H1 (cell line): ENCODE results near the gene HOXB5. TPM values are rescaled to one million over a fixed set of nuclear protein-coding genes. Genes with fewer than 3 reads are reported as not detected.

ENCODE experiments used
- CTCF ChIA-PET: fragments of 300-600 bp; sonication (Branson Sonifier 250); formaldehyde crosslinking; loops from one replicate; lab custom pipeline; 2021; ENCODE audit not compliant: partially characterized antibody; lab: Charles Lee
- POLR2A ChIA-PET: fragments of 300-600 bp; sonication (Branson Sonifier 250); formaldehyde crosslinking; loops from one replicate; lab custom pipeline; 2021; ENCODE audit warnings: inconsistent platforms; ENCODE audit not compliant: partially characterized antibody; lab: Charles Lee
- DNase-seq, 2 experiments: peaks; one replicate each; pipeline versions ENCODE4 v3.0.0 to v3.0.0-alpha.2; 2010 to 2022; ENCODE audit warnings: low spot score in 2 of 2, low read depth in 1 of 2, mixed read lengths in 1 of 2
- FAIRE-seq: peaks from 2 replicates; lab custom pipeline; 2011; peaks lifted over from hg19 to GRCh38; lab: Jason Lieb, UNC
- H2AFZ ChIP-seq: 2 replicates; pipeline ENCODE4 v1.8.1; 2012; ENCODE audit warnings: low read length, inconsistent platforms
- H2AK5ac ChIP-seq: 2 replicates; pipeline ENCODE4 v1.6.1; 2013; ENCODE audit warnings: low read depth, low read length
- H2BK120ac ChIP-seq: replicated peaks from 2 replicates; pipeline ENCODE3; 2013; ENCODE audit warnings: low read depth, low read length, inconsistent platforms
- H2BK12ac ChIP-seq: 2 replicates; pipeline ENCODE4 v1.6.1; 2013; ENCODE audit warnings: low read depth, low read length
- H2BK15ac ChIP-seq: 2 replicates; pipeline ENCODE4 v1.6.1; 2013; ENCODE audit warnings: low read length
- H2BK20ac ChIP-seq: 2 replicates; pipeline ENCODE4 v1.6.1; 2013; ENCODE audit warnings: low read length
- H2BK5ac ChIP-seq: 2 replicates; pipeline ENCODE4 v1.6.1; 2013; ENCODE audit warnings: low read depth, low read length
- H3K14ac ChIP-seq: 2 replicates; pipeline ENCODE4 v1.6.1; 2013; ENCODE audit warnings: inconsistent platforms; ENCODE audit not compliant: insufficient read length
- H3K18ac ChIP-seq: 2 replicates; pipeline ENCODE4 v1.6.1; 2013; ENCODE audit warnings: low read length; ENCODE audit errors: extremely low read depth
- H3K23ac ChIP-seq: 2 replicates; pipeline ENCODE4 v1.6.1; 2013; ENCODE audit warnings: inconsistent platforms; ENCODE audit not compliant: insufficient read length
- H3K23me2 ChIP-seq: 2 replicates; pipeline ENCODE4 v1.6.1; 2013; ENCODE audit warnings: low read depth, low read length
- H3K27ac ChIP-seq: 2 replicates; pipeline ENCODE4 v1.6.1; 2011; ENCODE audit warnings: low read depth, low read length, inconsistent platforms
- H3K27me3 ChIP-seq, 4 experiments: replicated peaks in 1 of 4; 1 replicate in 1 of 4; 2 replicates in 3 of 4; pipeline versions ENCODE4 v1.6.1 to v1.8.1; 2011 to 2013; ENCODE audit warnings: low read length in 3 of 4, mild to moderate bottlenecking in 3 of 4, inconsistent platforms in 2 of 4, mixed read lengths in 2 of 4, moderate library complexity in 1 of 4; ENCODE audit not compliant: control insufficient read depth in 3 of 4, insufficient read depth in 3 of 4; ENCODE audit errors: extremely low read depth in 1 of 4
- H3K36me3 ChIP-seq, 4 experiments: 2 replicates each; pipeline versions ENCODE4 v1.6.1 to v1.8.1; 2011 to 2013; ENCODE audit warnings: mild to moderate bottlenecking in 4 of 4, low read length in 3 of 4, moderate library complexity in 2 of 4, control low read depth in 1 of 4, inconsistent platforms in 1 of 4; ENCODE audit not compliant: insufficient read depth in 4 of 4, control insufficient read depth in 2 of 4
- H3K4ac ChIP-seq: replicated peaks from 2 replicates; pipeline ENCODE3; 2013; ENCODE audit warnings: low read length, low read depth, mixed read lengths, inconsistent platforms; ENCODE audit not compliant: insufficient read length
- H3K4me1 ChIP-seq, 4 experiments: replicated peaks in 1 of 4; 1 replicate in 1 of 4; 2 replicates in 3 of 4; pipeline versions ENCODE4 v1.6.1 to v1.8.1; 2011 to 2013; ENCODE audit warnings: low read length in 3 of 4, inconsistent platforms in 2 of 4, mixed read lengths in 1 of 4; ENCODE audit not compliant: insufficient read depth in 4 of 4, control insufficient read depth in 3 of 4
- H3K4me2 ChIP-seq, 2 experiments: 2 replicates each; pipeline versions ENCODE4 v1.6.1 to v1.8.1; 2011 to 2013; ENCODE audit warnings: low read depth in 2 of 2, low read length in 2 of 2, control low read depth in 1 of 2, inconsistent platforms in 1 of 2, mild to moderate bottlenecking in 1 of 2; ENCODE audit not compliant: insufficient read depth in 1 of 2
- H3K4me3 ChIP-seq, 4 experiments: fragments of 200-600, 300-600 bp in 1 of 4; sonication (generic), shearing (Covaris generic), sonication (Bioruptor Twin) in 1 of 4; 2 replicates each; pipeline versions ENCODE4 v1.5.1 to v1.8.1; 2011 to 2016; ENCODE audit warnings: low read length in 4 of 4, low read depth in 3 of 4, control low read depth in 2 of 4, inconsistent platforms in 2 of 4, mild to moderate bottlenecking in 2 of 4, mixed read lengths in 1 of 4, moderate library complexity in 1 of 4; ENCODE audit not compliant: insufficient read depth in 2 of 4; ENCODE audit errors: extremely low read depth in 1 of 4
- H3K56ac ChIP-seq: replicated peaks from 2 replicates; pipeline ENCODE3; 2013; ENCODE audit warnings: low read depth, mild to moderate bottlenecking, mixed read lengths, low read length, inconsistent platforms; ENCODE audit not compliant: insufficient read length
- H3K79me1 ChIP-seq: 2 replicates; pipeline ENCODE4 v1.6.1; 2013; ENCODE audit warnings: low read depth, low read length, control low read depth
- H3K79me2 ChIP-seq, 2 experiments: 2 replicates each; pipeline versions ENCODE4 v1.6.1 to v1.8.1; 2012 to 2013; ENCODE audit warnings: low read length in 2 of 2, mild to moderate bottlenecking in 2 of 2, inconsistent platforms in 1 of 2; ENCODE audit not compliant: insufficient read depth in 2 of 2, control insufficient read depth in 1 of 2
- H3K9ac ChIP-seq, 4 experiments: replicated peaks in 1 of 4; 1 replicate in 1 of 4; 2 replicates in 3 of 4; pipeline versions ENCODE4 v1.6.1 to v1.8.1; 2011 to 2013; ENCODE audit warnings: low read depth in 3 of 4, low read length in 3 of 4, control low read depth in 2 of 4, mild to moderate bottlenecking in 2 of 4, moderate library complexity in 2 of 4, inconsistent platforms in 1 of 4; ENCODE audit errors: extremely low read depth in 1 of 4
- H3K9me3 ChIP-seq, 2 experiments: 2 replicates each; pipeline versions ENCODE4 v1.6.1 to v1.8.1; 2012 to 2013; ENCODE audit warnings: mild to moderate bottlenecking in 2 of 2, moderate library complexity in 2 of 2, control low read depth in 1 of 2, inconsistent platforms in 1 of 2, low read depth in 1 of 2, low read length in 1 of 2, mixed read lengths in 1 of 2; ENCODE audit not compliant: insufficient read depth in 2 of 2
- H4K20me1 ChIP-seq, 2 experiments: replicated peaks in 1 of 2; 2 replicates each; pipeline versions ENCODE3 to v1.8.1; 2011 to 2013; ENCODE audit warnings: inconsistent platforms in 2 of 2, low read length in 2 of 2, mild to moderate bottlenecking in 1 of 2; ENCODE audit not compliant: insufficient read depth in 2 of 2, control insufficient read depth in 1 of 2
- H4K5ac ChIP-seq: 2 replicates; pipeline ENCODE4 v1.6.1; 2013; ENCODE audit warnings: low read length, low read depth, mixed read lengths, inconsistent platforms; ENCODE audit not compliant: insufficient read length
- H4K8ac ChIP-seq: 2 replicates; pipeline ENCODE4 v1.8.0; 2013; ENCODE audit warnings: mild to moderate bottlenecking, moderate library complexity, low read length, inconsistent platforms; ENCODE audit not compliant: insufficient read depth; ENCODE audit errors: extremely low read depth
- H4K91ac ChIP-seq: replicated peaks from 2 replicates; pipeline ENCODE3; 2013; ENCODE audit warnings: low read length, mixed read lengths, inconsistent platforms; ENCODE audit not compliant: insufficient read length
- RNF2 ChIP-seq: fragments of 200-900, 300-1000 bp; sonication (generic); IDR thresholded peaks from 2 replicates; pipeline ENCODE4 v1.7.1; 2016; ENCODE audit warnings: borderline replicate concordance, low read depth, mild to moderate bottlenecking, antibody characterized with exemption, low read length; ENCODE audit not compliant: poor library complexity, severe bottlenecking; ENCODE audit errors: missing control alignments
- SP1 ChIP-seq: IDR thresholded peaks from 2 replicates; pipeline ENCODE4 v1.6.1; 2011; ENCODE audit warnings: low read depth, low read length
- SUZ12 ChIP-seq: fragments of 200-600 bp; sonication (generic); IDR thresholded peaks from 2 replicates; pipeline ENCODE4 v1.6.1; 2012; ENCODE audit warnings: mild to moderate bottlenecking, inconsistent platforms, low read length, moderate library complexity, mixed read lengths
- WGBS, 2 experiments: shearing (Covaris generic) in 1 of 2; methylation state at CpG; one replicate each; pipeline versions ENCODE4 v1.1.6 to v1.1.7; 2013 to 2015; ENCODE audit warnings: low lambda C conversion rate in 2 of 2, mixed read lengths in 2 of 2, inconsistent platforms in 1 of 2, low coverage in 1 of 2, missing lambda C conversion rate in 1 of 2; ENCODE audit not compliant: insufficient replicate concordance in 2 of 2, insufficient coverage in 1 of 2, insufficient read length in 1 of 2; ENCODE audit errors: extremely low coverage in 1 of 2, missing lambda C conversion rate in 1 of 2; 5-methylcytosine and 5-hydroxymethylcytosine counted together
- polyA plus RNA-seq, 7 experiments: library from polyadenylated mRNA; depleted of rRNA in 3 of 7; stranded (reverse) in 5 of 7; unstranded in 2 of 7; fragments of >200 nt in 5 of 7; fragments of 200-250 nt in 2 of 7; gene quantifications; 1 replicate in 5 of 7; 2 replicates in 1 of 7; 4 replicates in 1 of 7; pipeline versions ENCODE4 v1.2.1 to v1.2.3, GENCODE V29; 2011 to 2013; ENCODE audit warnings: missing spikeins in 2 of 7, mixed read lengths in 2 of 7
- total RNA-seq: library from RNA; stranded (reverse); fragmentation: NEBNext Ultra II Directional; extraction: Animal tissue kit (Norgen Biotek cat#: 25700); gene quantifications from 2 replicates; pipeline ENCODE4 v1.2.1, GENCODE V29; 2021

The HOXB5 gene
- total and polyA plus RNA-seq, 2 of the 8 experiments (the other 6 are each of a cell fraction or from before 2014, with no cell fraction given) = not detected

DNA sequence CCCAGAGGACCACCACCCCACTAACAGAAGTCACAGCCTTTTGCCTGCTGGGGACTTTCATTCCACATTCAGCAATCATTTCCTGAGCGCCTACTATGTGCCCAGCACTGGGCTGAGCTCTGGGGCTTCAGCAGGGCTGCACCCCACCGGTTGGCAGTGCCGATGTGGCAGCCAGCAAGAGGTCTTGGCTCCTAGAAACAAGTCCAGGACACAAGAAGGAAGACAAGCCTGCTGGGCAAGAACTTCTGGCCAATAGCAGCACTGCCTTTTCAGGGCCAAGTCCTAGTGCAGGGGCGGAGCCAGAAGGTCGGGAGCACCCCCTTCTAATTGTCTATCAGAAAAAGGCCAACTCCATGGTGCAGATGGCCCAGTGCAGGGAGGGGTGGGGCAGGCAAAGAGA is 45.6 kb upstream of the HOXB5 start:
- Histone ChIP-seq H2BK20ac (no peak overlapping the region), H2AFZ (no peak overlapping the region), H4K20me1 (peaks cover 14 to 29% of the 10 kb centered on the region in 2 experiments), H4K5ac (no peak overlapping the region), H3K4ac (no peak overlapping the region), H2BK120ac (no peak overlapping the region), H3K27ac (no peak overlapping the region), H3K27me3 (peaks cover 98 to 100% (median 100%) of the 10 kb centered on the region in 4 experiments), H3K56ac (no peak overlapping the region), H2BK12ac (no peak overlapping the region), H3K14ac (no peak overlapping the region), H3K4me3 (no peak overlapping the region), H3K4me2 (no peak overlapping the region), H3K36me3 (peaks cover 0 to 7% (median 0%) of the 10 kb centered on the region in 4 experiments; a peak in 1 of 8 replicates), H3K79me1 (no peaks in the 10 kb centered on the region), H3K9me3 (no peaks in the 10 kb centered on the region), H2AK5ac (no peak overlapping the region), H3K79me2 (no peaks in the 10 kb centered on the region), H3K23me2 (no peaks in the 10 kb centered on the region), H3K18ac (no peak overlapping the region), H3K4me1 (peaks cover 0 to 3% (median 2%) of the 10 kb centered on the region in 4 experiments; a peak in 4 of 7 replicates), H3K23ac (no peak overlapping the region), H2BK5ac (no peak overlapping the region), H4K8ac (no peak overlapping the region), H4K91ac (no peak overlapping the region), H2BK15ac (no peak overlapping the region), H3K9ac (no peak overlapping the region)
- FAIRE-seq (no peak), DNase-seq (no peak)
- TF ChIP-seq SP1 (no peak), RNF2 (peak; percentile 81), SUZ12 (peak; percentile 71)
- ChIA-PET POLR2A (no interaction called here), CTCF (interaction anchor here (0.6 to 3.4 kb wide), 6 partner anchors 8 to 245 kb away, joined by 3 to 15 read pairs (median 4); partner anchors contain the start of gene HOXB9)
- 31% methylated on average over 4 of the region's 5 CpGs; no CpG with 5 or more reads in 1 of the 2 experiments for WGBS, 2 experiments
